ENCODE data around the gene HUS1.
"Not testable (repeated sequence)": the region's sequence is repeated elsewhere in the genome, so short reads cannot be mapped to it uniquely, and the experiment has no call there.

HUS1 gene

GRCh38 chr7:47943676-47944474, 35.5 kb downstream of the HUS1 start:
- no peak for DNase-seq

- DNase-seq: not testable (repeated sequence)
These were observed 36.8 kb downstream of the HUS1 start for GRCh38 chr7:47942651-47943050.

- DNase-seq: no peak
These were observed 37.3 kb downstream of the HUS1 start for GRCh38 chr7:47942132-47942531.

GRCh38 chr7:47941136-47941844, 38.1 kb downstream of the HUS1 start:
- DNase-seq: no peak

- no peak for DNase-seq
These were observed 39.1 kb downstream of the HUS1 start for GRCh38 chr7:47940088-47941013.

GRCh38 chr7:47939425-47940036, 39.9 kb downstream of the HUS1 start:
- no peak for DNase-seq

GRCh38 chr7:47938574-47939165, 40.7 kb downstream of the HUS1 start:
- DNase-seq: no peak

GRCh38 chr7:47937711-47938573, 41.5 kb downstream of the HUS1 start:
- no peak for DNase-seq

- DNase-seq: no peak
These were observed 42.2 kb downstream of the HUS1 start for GRCh38 chr7:47937065-47937687.

- DNase-seq: no peak
These were observed 43.1 kb downstream of the HUS1 start for GRCh38 chr7:47936323-47936722.

GRCh38 chr7:47935336-47935735, 44.1 kb downstream of the HUS1 start:
- DNase-seq: no peak

- DNase-seq: no peak
These were observed 44.6 kb downstream of the HUS1 start for GRCh38 chr7:47934831-47935230.

- DNase-seq: no peak
These were observed 46.2 kb downstream of the HUS1 start for GRCh38 chr7:47933215-47933614.

GRCh38 chr7:47932466-47933037, 46.9 kb downstream of the HUS1 start:
- DNase-seq: no peak

- DNase-seq: no peak
These were observed 47.4 kb downstream of the HUS1 start for GRCh38 chr7:47932016-47932415.

GRCh38 chr7:47931005-47932004, 48.1 kb downstream of the HUS1 start:
- DNase-seq: no peak

- no peak for DNase-seq
These were observed 55.1 kb downstream of the HUS1 start for GRCh38 chr7:47924266-47924665.

- not testable (repeated sequence) for DNase-seq
These were observed 56.1 kb downstream of the HUS1 start for GRCh38 chr7:47923081-47923875.

Measured in NCI-H1105 (cell line).